HG03066 (cell line): Measurements from ENCODE around the gene SPEG.

Experiments
- ATAC-seq: cut with Tn5 transposase; IDR thresholded peaks from one replicate; pipeline ENCODE4 v1.9.1; 2021; ENCODE audit warnings: low read depth; ENCODE audit not compliant: unreplicated experiment

The SPEG gene

DNA sequence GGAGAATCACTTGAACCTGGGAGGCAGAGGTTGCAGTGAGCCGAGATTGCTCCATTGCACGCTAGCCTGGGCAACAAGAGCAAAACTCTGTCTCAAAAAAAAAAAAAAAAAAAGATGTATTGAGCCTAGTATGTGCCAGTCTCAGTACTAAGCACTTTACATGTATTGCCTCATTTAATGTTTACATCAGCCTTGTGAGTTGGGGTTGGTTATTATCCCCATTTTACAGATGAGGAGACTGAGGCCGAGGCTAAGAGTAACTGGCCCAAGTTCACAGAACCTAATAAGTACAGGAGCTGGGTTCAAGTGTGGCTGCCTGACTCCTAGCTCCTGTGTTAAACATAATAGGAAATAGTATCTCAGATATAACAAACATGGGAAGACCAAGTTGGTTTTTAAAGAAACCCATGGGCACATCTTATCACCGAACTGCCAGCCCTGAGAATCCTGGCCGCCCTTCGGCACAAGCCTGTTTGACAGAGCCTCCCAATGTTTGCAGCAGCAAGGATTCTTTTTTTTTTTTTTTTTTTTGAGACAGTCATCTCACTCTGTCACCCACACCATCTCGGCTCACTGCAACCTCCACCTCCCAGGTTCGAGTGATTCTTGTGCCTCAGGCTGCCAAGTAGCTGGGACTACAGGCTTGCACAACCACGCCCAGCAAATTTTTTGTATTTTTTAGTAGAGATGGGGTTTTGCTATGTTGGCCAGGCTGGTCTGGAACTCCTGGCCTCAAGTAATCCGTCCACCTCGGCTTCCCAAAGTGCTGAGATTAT, 39.8 kb downstream of the SPEG start:
- no peak for ATAC-seq

DNA sequence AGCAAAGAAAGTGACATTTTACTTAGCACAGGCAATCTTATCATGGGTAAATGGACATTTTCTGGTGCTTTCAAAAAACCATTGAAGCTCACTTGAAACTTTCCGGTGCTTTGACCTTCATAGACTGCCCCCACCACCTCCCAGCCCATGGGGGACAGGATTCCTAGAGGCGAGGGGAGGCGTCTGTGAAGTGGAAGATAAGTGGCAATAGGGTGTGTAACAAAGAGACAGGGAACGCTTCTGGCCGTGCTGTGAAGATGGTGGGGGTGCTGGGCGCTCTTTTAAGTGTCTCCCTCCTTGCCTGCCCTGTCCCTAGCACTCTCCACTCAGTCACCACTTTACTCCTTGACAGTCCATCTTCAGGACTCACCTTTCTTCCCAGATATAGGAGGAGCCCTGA, 40.6 kb downstream of the SPEG start:
- no peak for ATAC-seq

DNA sequence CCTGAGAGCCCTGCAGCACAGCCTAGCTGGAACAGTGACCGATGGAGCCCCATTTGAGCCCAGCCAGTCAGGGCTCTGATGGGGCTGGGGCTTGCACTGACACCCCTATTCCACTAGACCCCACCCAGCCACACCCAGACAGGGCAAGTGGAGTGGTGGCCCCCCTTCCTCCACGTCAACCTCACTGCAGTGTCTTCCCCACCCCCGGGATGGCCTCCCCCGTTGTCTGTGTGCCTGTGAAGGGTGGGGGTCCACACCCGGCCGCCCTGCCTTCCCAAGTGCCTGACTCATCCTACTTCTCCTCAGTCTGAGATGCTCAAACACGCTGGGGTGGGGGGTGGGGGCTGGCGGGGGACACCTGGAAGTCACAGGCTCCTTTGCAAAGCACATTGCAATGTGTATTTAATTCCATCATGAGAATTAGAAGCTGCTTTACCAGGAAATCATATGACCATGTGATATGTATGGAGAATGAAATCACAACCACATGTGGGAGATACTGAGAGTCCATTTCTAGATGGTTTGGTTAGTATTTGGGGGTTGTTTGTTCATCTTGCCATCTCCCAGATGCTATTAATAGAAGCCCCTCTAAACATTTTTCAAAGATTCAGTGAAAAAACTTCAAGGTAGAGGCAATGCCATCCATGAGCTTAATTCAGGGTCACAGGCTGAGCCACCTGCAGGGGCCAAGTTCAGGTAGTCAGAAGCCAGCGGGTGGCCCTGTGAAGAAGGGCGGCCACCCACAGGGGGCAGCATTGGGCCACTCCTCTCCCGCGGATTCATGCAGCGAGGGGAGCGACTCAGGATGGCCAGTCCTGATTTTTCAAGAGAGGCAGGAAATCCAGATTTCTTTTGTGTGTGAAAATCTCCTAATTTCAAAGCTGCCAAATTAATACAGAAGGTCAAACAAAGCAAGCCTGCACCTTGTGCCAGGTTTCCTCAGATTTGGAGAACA, 41.3 kb downstream of the SPEG start:
- no peak for ATAC-seq

DNA sequence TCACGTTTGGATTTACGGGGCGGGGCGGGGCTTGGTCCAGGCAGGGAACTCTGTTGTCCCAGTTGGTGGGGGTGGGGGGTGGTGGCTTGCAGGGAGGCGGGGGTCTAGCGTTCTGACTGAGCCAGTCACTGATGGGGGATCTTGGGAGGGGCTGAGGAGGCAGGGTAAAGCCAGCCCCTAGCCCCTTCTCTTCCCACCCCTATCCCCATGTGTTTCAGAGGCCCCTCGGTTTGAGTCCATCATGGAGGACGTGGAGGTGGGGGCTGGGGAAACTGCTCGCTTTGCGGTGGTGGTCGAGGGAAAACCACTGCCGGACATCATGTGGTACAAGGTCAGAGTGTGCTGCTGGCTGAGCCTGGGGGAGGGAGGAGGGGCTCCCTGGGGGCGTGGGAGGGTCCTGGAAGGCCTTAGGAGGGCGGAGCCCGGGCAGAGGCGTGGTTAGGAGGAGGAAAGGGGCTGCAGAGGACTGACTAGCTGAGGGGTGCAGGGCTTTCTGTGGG, 42.1 kb downstream of the SPEG start:
- ATAC-seq, result no peak

DNA sequence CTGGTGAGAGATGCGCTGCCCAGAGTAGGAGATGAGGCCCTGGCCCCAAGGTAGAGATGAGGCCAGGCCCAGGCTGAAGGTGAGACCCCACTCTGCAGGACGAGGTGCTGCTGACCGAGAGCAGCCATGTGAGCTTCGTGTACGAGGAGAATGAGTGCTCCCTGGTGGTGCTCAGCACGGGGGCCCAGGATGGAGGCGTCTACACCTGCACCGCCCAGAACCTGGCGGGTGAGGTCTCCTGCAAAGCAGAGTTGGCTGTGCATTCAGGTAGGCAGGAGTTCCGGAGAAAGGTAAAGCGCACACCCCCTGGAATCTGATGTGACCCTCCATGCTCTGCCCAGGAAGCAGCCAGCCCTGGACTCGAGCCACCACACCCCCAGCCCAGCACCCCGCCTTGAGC, 42.5 kb downstream of the SPEG start:
- no peak for ATAC-seq

DNA sequence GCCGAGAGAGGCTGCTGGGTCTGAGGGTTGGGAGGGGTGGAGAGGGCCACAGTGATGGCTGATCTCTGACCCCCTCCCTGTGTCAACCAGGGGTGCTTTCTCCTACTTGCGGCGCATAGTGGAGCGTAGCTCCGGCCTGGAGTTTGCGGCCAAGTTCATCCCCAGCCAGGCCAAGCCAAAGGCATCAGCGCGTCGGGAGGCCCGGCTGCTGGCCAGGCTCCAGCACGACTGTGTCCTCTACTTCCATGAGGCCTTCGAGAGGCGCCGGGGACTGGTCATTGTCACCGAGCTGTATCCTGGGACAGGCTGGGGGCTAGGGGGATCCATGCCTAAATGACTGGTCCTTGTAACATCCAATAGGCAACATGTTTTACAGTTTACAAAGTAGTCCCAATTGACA, 43.2 kb downstream of the SPEG start:
- no peak for ATAC-seq

DNA sequence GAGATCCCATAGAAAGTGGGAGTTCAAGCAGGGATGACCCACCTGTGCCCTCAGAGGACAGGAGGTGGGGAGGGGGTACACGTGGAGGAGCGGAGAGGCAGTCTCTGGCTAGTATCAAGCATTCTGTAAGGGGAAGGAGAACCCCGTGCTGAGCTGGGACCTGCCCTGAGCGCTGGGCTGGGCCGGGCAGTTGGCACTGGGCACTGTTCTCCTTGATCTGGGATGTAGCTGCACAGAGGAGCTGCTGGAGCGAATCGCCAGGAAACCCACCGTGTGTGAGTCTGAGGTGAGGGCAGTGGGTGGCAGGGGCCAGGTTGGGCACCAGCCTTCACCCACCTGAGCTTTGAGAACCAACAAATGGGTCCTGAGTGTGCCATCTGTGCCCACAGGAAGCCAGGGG, 44.3 kb downstream of the SPEG start:
- ATAC-seq, result no peak

DNA sequence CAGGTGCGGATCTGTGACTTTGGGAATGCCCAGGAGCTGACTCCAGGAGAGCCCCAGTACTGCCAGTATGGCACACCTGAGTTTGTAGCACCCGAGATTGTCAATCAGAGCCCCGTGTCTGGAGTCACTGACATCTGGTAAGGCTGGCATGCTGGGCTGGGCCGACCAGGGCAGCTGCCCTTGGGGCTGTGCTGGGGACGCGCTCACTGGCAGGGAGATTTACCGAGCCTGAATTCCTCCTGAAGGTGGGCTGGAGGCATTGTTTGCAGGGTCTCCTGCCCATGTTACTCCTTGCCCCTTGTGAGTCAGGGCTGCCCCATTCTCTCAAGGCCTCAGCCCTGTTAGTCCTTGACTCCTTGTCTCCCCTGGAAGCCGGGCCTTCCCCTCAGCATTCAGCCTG, 45.4 kb downstream of the SPEG start:
- no peak for ATAC-seq

DNA sequence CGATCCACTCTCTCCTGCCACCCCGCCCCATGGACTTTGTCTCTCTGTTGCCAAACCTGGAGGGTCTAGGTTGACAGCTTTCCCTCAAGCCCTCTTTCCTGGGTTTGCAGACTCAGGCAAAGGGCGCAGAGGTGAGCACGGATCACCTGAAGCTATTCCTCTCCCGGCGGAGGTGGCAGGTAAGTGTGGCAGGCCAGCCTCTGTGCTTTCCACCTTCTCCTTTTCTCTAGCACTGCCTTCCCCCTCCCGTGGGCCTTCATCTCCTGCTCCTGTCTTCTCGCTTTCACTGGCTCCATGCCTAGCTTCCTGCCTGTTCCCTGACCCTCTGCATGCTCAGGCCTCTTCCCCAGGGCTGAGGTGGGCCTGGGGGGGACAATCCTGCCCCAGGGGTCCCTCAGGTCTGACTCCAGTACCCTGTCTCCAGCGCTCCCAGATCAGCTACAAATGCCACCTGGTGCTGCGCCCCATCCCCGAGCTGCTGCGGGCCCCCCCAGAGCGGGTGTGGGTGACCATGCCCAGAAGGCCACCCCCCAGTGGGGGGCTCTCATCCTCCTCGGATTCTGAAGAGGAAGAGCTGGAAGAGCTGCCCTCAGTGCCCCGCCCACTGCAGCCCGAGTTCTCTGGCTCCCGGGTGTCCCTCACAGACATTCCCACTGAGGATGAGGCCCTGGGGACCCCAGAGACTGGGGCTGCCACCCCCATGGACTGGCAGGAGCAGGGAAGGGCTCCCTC, 48.2 kb downstream of the SPEG start:
- no peak for ATAC-seq

DNA sequence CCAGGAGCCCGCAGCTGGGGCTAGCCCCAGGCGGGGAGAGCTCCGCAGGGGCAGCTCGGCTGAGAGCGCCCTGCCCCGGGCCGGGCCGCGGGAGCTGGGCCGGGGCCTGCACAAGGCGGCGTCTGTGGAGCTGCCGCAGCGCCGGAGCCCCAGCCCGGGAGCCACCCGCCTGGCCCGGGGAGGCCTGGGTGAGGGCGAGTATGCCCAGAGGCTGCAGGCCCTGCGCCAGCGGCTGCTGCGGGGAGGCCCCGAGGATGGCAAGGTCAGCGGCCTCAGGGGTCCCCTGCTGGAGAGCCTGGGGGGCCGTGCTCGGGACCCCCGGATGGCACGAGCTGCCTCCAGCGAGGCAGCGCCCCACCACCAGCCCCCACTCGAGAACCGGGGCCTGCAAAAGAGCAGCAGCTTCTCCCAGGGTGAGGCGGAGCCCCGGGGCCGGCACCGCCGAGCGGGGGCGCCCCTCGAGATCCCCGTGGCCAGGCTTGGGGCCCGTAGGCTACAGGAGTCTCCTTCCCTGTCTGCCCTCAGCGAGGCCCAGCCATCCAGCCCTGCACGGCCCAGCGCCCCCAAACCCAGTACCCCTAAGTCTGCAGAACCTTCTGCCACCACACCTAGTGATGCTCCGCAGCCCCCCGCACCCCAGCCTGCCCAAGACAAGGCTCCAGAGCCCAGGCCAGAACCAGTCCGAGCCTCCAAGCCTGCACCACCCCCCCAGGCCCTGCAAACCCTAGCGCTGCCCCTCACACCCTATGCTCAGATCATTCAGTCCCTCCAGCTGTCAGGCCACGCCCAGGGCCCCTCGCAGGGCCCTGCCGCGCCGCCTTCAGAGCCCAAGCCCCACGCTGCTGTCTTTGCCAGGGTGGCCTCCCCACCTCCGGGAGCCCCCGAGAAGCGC, 49.1 kb downstream of the SPEG start:
- no peak for ATAC-seq

DNA sequence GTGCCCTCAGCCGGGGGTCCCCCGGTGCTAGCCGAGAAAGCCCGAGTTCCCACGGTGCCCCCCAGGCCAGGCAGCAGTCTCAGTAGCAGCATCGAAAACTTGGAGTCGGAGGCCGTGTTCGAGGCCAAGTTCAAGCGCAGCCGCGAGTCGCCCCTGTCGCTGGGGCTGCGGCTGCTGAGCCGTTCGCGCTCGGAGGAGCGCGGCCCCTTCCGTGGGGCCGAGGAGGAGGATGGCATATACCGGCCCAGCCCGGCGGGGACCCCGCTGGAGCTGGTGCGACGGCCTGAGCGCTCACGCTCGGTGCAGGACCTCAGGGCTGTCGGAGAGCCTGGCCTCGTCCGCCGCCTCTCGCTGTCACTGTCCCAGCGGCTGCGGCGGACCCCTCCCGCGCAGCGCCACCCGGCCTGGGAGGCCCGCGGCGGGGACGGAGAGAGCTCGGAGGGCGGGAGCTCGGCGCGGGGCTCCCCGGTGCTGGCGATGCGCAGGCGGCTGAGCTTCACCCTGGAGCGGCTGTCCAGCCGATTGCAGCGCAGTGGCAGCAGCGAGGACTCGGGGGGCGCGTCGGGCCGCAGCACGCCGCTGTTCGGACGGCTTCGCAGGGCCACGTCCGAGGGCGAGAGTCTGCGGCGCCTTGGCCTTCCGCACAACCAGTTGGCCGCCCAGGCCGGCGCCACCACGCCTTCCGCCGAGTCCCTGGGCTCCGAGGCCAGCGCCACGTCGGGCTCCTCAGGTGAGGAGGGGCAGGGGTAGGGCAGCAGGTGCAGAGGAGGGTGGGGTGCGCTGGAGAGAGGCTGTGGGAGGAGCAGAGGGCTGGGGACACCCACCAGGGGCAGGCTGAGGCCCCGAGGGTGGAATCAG, 49.9 kb downstream of the SPEG start:
- ATAC-seq, result no peak

DNA sequence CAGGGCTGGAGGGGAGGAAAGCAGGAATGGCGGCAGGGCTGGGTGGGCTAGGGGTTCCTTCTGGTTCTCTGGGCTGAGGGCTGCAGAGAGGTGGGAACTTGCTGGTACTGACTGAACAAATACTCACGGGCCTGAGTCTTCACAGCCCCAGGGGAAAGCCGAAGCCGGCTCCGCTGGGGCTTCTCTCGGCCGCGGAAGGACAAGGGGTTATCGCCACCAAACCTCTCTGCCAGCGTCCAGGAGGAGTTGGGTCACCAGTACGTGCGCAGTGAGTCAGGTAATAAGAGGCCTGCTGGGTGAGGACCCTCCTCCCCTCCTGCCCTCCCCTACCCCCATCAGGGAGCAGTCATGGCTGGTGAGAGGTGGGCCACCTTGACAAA, 50.5 kb downstream of the SPEG start:
- no peak for ATAC-seq

DNA sequence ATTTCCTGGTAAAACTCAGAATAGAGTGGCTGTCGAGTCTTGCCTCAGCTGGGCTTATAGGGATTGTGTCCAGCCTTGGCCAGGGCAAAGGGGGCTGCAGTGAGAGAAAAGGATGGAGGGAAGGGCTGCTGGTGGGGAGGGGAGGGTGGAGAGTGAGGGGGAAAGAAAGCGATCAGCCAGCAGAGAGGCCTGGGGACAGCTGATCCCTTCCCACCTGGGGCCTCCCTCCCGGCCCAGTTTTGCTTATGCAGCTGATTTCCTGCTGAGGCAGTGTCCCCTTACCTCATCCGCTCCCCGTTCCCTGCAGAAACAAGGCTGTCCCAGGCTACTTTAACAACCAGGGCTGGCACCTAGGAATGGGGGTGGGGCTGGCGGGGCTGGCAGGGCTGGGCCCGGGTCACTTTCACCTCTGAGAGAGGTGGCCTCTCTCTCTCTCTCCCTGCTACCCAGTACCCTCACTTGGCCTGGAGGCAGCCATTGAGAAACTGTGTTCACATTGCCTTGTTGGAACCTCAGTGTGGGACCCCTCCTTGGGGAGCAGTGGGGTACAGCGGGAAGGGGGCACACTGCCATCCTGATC, 51.8 kb downstream of the SPEG start:
- ATAC-seq, result no peak

DNA sequence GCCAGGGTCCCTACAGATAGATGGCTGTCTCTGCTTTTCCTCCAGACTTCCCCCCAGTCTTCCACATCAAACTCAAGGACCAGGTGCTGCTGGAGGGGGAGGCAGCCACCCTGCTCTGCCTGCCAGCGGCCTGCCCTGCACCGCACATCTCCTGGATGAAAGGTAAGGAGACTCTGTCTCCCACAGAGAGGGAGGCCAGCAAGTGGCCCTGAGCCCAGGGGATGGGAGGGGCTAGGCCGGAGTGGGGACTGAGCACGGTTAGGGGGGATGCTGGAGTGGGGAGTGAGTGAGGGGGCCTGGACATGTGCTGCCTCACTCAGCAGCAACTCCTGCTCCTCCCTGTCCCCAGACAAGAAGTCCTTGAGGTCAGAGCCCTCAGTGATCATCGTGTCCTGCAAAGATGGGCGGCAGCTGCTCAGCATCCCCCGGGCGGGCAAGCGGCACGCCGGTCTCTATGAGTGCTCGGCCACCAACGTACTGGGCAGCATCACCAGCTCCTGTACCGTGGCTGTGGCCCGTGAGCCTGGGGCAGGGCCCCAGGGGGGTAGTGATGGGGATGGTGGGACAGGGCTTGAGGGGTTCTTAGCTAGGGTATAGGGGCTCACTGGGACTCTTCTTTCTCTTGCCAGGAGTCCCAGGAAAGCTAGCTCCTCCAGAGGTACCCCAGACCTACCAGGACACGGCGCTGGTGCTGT, 53.7 kb downstream of the SPEG start:
- ATAC-seq, result no peak

DNA sequence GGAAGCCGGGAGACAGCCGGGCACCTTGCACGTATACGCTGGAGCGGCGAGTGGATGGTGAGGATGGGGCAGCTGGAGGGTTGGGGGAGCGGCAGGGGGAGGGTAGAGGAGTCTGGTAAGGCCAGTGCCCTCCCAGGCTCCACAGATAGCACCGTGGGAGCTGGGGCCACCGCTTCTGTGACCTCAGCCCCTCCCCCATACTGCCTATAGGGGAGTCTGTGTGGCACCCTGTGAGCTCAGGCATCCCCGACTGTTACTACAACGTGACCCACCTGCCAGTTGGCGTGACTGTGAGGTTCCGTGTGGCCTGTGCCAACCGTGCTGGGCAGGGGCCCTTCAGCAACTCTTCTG, 54.2 kb downstream of the SPEG start:
- ATAC-seq, result no peak

DNA sequence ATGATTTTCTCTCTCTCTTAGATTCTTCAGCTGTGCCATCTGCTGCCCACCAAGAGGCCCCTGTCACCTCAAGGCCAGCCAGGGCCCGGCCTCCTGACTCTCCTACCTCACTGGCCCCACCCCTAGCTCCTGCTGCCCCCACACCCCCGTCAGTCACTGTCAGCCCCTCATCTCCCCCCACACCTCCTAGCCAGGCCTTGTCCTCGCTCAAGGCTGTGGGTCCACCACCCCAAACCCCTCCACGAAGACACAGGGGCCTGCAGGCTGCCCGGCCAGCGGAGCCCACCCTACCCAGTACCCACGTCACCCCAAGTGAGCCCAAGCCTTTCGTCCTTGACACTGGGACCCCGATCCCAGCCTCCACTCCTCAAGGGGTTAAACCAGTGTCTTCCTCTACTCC, 54.7 kb downstream of the SPEG start:
- no peak for ATAC-seq

DNA sequence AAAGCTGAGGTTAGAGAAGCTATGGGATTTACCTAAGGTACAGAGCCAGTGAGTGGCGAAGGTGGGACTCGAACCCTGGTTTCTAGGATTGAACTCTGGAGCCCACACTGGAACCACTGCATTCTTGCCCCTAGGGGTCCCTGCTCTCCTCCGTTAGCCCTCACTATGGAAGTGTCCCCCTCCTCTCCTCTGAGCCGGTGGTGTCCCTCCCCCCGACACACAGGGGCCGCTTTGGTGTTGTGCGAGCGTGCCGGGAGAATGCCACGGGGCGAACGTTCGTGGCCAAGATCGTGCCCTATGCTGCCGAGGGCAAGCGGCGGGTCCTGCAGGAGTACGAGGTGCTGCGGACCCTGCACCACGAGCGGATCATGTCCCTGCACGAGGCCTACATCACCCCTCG, 55.5 kb downstream of the SPEG start:
- ATAC-seq, result no peak

DNA sequence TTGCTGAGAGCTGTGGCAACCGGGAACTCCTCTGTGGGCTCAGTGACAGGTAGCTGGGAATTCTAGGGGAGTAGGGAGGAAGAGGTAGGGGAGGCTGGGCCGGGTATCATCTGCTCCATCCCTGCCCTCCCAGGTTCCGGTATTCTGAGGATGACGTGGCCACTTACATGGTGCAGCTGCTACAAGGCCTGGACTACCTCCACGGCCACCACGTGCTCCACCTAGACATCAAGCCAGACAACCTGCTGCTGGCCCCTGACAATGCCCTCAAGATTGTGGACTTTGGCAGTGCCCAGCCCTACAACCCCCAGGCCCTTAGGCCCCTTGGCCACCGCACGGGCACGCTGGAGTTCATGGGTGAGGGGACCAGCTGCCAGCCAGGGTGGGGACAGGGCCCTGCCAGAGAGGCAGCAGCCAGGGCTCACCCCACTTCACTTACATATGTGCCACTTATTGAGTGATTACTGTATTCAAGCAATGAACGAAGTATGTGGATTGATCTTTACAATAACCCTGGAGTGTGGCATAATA, 56.0 kb downstream of the SPEG start:
- no peak for ATAC-seq
